ENCODE measurements around the gene UBALD2.

- no peak for TF ChIP-seq CTCF (IDR thresholded peaks at IDR 0.05; ENCODE audit: borderline replicate concordance, extremely low read depth, low read length, poor library complexity, severe bottlenecking)
- no peak for TF ChIP-seq EZH2 (IDR thresholded peaks at IDR 0.05; ENCODE audit: borderline replicate concordance, low read depth, low read length, severe bottlenecking)
These were observed 12.9 kb upstream of the UBALD2 start for GRCh38 chr17:76252040-76252954.

Data from DND-41 (cell line).